NCI-H524 (cell line): ENCODE results near the gene WNT11.

Experiments
- DNase-seq, 2 experiments: peaks; one replicate each; lab custom pipeline; 2025; lab: John Stamatoyannopoulos, UW

The WNT11 gene

DNA sequence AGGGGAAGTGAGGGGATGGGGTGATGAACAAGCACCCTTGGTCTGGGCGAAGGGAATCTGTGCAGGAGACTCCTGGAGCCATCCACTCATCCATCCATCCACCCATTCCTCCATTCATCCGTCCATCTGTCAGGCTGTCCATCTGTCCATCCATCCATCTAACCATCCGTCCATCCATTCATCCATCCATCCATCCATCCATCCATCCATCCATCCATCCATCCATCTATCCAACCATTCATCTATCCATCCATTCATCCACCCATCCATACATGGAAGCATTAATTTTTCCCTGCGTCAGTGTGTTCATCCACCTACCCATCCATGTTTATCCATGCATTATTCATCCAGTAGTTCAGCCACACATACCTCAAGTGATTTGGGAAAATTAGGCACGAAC is 32.0 kb downstream of the WNT11 start:
- no peak for DNase-seq

DNA sequence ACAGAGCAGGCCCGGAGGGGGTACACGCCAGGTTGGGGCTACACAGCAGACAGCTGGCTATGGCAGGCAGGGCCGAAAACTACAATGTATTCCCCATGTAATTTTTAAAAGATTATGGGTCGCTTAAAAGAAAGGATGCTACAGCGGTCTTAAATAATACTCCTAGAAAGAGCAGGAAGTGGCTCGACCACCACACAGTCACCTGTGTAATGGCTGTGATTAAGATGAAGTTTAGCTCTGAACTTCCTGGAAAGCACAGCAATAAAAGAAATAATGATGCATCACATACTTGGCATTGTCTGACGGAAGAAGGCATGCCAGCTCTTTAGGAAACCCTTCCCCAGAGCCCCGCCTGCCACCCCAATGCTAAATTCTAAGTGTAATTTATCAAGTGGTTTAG is 32.6 kb downstream of the WNT11 start:
- no peak for DNase-seq

DNA sequence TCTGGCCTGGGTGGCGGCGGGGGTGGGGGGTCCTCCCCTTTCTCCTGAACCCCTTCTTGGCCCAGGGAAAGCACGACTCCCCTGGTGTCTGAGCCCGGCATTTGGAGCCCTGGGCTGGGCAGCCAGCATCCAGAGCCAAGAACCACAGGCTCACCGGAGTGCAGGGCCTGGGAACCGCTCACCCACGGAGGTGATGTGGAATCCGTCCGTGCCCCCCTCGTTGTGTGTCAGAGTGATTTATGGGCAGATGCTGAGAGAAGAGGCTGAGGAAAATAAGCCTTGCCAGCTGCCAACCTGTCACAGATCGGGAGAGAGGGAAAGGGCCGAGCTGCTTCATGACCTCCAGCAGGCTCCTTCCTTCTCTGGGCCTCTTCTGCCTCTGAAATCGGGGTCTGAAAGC is 33.7 kb downstream of the WNT11 start:
- DNase-seq: peak; percentile 75 to 92

DNA sequence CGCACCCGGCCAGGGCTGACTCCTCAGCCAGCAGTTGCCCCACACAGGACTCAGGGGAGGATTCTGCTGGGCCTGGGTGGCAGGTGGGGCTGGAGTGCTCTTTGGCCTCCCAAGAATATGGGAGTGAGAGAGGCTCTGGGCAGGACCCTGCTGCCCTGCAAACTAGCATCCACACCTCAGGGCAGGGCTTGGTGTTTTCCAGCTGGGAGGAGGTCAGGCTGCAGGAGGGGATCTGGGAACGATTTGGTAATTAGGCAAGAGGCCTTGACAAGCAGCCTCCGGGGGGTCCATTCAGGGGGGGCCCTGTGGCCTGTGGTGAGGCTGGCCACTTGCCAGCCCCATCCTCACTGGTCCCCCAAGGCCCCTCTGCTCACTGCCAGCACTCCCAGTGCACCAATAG is 35.8 kb downstream of the WNT11 start:
- DNase-seq: no peak

DNA sequence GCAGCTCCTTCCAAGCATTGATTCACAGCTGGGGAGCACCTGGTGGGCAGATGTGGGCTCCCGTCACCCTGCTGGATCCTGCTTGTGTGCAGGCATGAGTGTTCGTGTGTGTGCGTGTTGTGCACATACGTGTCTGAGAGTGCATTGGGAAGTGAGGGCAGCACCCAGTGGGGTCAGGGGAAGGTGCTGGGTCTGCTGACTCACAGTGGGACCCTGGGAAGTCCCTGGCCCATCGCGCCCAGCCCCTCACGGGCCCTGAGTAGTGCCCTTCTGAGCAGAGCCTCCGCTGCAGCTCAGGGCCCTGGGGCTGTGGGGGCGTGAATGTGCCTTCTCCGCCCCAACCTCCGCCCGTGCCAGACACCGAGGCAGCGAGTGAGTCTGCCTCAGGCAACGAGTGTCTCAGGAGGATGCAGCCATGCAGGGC is 36.8 kb downstream of the WNT11 start:
- no peak for DNase-seq

DNA sequence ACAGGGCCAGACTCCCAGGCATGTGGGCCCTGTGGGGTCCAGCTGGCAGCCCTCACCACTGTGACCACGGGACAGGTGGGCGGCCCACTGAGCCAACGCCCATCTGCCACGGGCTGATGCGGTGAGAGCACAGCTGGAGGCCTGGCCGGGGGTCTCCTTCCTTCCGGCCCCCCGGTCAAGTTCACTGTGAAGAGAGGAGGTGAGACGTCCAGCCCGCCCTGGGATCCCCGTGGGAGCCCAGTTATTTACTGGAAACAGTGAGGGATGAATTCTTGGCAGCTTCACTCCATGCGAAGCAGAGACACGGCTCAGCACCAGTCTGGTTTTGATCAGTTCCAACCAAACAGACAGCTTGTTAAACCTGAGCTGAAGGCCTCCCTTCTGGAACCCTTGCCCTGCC is 38.7 kb downstream of the WNT11 start:
- no peak for DNase-seq

DNA sequence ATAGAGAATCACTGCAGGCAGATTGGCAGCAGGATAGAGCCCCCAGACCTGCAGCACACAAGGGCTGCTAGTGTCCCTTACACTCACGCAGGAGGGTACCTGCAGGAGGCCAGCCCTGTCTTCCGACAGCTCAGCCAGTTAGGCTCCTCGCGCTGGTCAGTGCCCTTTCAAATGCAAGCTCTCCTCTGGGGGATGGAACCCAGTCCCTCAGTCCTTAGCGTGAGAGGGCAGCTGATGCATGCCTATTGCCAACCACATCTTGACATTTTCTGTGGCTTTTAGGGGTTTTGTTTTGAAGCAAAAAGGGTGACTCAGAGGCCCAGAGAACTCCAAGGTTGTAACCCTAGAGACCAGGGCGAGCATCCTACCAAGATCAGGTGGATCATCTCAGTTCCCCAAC is 40.0 kb downstream of the WNT11 start:
- DNase-seq: no peak

DNA sequence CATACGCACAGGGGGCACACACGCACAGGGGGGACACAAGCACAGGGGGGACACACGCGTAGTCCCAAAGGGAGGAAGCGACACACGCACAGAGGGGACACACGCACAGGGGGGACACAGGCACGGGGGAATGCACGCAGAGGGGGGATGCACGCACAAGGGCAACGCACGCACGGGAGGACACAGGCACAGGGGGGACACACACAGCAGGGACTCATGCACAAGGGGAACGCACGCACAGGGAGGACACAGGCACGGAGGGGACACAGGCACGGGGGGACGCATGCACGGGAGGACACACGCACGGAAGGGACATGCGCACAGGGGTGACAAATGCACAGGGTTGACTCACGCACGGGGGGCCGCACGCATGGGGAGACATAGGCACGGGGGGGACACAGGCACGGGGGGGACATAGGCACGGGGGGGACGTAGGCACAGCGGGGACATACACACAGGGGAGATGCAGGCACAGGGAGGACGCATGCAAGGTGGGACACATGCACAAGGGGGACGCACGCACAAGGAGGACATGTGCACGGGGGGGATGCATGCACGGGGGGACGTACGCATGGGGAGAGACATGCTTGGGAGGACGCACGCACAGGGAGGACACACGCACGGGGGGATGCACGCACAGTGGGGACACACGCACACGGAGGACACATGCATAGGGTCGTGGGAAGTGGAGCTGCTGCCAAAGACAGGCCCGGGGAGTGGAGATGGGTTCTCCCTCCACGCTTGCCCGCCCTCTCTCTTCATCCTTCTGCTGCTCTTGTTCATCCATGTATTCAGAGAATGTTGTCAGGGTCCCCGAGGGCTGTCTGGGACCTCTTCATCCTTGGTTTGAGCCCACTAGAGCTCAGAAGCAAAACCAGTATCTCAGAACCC is 41.2 kb downstream of the WNT11 start:
- DNase-seq: no peak

DNA sequence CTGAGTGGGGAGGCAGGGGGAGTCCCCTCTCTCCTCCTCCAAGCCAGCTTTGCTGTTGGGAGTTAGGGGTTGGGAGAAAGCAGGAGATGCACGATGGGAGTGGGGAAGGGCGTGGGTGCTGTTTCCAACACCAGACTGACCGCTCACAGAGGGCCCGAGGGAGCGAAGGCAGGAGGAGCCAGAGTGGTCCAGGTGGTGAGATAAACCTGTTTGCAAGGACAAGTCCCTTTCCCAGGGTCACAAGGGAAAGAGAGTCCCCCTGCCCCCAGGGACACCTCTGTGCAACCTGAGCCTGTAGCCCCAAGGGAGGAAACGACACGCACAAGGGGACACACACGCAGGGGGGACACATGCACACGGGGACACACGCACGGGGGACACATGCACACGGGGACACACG is 42.2 kb downstream of the WNT11 start:
- no peak for DNase-seq

DNA sequence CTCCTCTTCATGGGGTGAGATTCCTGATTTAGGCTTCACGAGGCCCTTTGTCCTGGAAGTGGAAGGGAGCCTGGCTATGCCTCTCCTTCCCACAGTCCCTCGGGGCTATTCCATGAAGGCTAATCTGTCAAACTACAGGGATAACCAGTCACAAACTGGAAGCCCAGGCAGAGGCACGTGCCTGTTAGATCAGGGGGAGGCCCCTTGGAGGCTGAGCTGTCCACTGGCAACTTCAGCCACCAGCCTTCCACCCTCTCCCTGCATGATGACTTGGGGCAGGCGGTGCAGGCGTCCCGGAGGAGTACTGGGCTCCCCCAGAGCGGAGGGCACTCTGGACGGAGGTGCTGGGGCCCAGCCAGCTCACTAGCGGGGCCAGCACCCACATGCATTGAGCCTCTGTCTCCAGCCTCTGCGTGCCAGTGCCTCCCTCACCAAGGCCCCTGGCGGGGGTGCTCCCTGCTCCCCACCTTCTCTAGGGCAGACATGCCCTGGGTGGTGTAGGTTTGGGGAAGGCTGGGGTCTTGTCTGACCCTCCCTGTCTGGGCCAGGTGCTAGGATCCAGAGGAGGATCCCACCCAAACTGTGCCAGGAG is 42.9 kb downstream of the WNT11 start:
- DNase-seq: no peak

DNA sequence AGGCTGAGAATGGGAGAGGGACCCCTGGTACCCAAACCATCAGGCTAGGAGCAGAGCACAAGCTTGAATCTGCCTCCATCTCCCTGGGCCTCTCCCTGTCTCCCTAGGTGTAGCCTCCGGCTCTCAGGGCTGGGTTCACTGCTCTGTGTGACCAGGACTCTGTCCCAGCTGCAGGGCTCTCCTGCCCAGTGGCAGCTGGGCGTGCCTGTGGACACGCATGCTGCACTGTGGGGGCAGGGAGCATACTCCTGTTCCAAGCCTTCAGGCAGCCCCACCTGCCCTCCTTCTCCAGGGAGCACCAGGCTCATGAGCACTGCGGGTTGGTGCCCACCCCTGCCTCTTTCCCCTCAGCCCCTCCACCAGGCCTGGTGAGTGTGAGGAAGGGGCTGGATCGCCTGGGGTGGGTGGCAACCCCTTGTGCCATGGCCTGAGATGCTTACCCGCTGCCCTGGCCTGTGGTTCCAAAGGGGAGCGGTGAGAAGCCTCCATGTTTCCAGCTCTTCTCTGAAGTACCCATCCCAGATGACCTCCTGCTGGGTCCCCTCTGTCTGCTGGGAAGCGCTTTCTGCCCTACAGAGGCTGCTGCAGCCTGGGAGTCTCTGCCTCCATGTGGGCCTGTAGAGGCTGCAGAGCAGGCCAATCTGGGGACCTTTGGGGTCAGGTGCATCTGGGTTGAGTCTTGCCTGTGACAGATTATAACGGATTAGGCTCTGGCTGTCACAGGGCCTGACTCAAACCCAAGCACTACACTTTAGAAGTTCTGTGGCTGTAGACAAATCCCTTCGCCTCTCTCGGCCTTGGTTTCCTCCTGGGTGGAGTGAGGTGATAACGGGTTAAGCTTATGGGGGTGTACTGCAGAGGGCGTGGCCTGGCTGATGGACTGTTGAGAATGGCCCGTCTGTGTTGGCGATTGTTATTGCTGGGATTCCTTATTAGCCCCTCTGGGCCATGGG is 43.7 kb downstream of the WNT11 start:
- DNase-seq: peak in 1 of 2 experiments; percentile 35

DNA sequence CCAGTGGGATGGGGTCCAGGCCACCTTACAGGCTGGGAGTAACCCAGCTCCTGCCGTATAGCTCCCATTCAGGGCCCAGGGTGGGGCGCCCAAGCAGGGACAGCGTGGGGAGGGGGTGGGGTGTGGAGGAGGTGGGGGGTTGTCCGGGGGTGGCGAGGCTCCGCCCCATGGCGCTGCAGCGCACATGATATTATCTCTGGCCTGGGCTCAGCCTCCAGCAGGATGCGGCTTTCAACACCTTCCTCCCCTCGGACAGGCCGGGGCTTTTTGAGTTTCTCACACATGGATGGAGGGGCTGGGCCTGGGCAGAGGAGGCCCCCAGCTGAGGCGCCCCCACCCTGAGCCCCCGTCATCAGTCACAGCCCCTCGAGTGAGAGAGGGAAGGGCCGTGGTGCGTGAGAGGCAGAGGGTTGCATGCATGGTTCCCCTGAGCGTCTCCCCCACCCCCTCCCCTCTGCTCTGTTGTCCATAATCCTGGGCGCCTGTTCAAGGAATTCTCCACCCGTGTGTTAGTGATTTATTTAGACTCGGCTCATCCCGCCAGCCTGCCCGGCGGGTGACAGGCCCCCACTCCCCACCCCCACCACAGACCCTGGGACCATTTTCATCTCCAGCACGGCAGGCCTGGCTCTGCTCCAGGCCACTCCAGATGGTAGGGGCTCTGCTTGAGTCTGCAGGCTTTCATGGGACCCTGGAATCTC is 44.9 kb downstream of the WNT11 start:
- peak; percentile 51 to 72 for DNase-seq

DNA sequence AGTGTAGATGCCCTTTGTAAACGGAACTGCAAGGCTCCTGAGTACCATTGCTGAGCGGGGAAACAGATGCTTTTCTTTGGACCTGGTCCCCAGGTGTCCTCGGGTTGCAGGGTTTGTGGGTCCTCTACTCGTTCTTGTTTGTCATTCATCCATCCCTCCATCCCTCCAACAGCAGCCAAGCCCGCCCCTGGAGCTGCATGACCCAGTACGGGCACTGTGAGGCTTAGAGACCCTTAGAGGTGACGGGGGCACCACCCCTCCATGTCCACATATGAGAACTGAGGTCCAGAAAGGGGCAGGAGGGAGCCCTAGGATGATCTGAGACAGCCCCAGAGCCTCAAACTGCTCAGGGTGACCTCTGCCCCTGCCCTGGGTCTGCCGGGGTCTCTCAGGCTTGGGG is 45.4 kb downstream of the WNT11 start:
- DNase-seq: no peak

DNA sequence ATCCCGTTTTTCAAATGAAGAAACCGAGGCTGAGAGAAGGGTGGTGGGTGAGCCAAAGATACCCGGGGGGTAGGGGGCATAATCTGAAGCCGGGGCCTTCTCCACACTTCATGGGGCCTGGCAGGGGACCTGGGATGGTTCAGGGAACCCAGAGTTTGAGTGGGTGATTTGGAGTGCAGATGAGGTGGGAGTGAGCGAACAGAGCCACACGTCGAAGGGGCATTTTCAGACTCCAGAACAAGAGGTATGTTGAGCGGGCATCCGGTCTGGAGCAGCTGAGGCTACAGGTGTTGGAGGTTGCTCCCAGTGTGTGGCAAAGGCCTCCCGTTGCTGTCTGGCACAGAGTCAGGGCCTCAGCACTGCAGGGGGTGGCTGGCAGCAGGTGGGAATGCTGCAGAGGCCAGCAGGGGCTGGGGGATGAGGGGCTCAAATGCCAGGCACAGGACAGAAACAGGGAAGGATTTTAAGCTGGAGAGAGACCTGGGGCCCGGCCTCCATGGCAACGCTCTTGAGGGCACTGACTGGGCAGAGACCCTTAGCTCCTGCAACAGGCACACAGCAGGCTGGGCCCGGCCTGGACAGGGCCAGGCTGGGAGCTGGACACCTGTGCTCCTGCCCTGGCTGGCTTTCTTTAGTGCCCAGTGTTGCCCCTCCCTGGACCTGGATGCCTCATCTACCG is 46.2 kb downstream of the WNT11 start:
- peak; percentile 66 to 67 for DNase-seq

DNA sequence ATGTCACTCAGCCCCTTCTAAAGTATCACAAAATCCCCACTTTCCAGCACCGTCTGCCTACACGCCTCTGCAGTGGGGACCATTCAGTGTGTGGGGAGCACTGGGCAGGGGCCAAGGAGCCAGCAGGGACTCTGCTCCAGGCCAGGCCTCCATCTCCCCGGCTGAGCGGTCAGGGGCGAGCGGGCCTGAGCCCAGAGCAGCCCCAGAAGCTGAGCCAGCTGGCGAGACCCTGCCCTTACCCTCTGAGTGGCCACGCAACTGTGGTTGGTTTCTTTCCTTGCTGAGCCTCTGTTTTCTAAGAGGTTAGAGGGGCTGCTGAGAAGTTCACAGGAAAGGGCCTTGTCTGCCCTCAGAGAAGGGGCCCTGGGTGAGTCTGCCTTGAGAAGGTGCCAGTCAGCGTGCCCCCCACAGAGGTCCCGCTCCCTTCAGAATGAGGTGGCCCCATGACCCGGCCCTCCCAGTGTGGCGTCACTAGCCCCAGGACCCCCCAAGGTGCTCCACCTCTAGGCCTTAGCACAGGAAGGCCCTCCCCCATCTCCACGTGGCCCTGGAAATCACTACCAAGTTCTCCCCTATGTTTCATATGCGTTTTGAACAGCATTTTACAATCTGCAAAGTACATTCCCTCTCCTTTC is 46.9 kb downstream of the WNT11 start:
- DNase-seq: no peak

DNA sequence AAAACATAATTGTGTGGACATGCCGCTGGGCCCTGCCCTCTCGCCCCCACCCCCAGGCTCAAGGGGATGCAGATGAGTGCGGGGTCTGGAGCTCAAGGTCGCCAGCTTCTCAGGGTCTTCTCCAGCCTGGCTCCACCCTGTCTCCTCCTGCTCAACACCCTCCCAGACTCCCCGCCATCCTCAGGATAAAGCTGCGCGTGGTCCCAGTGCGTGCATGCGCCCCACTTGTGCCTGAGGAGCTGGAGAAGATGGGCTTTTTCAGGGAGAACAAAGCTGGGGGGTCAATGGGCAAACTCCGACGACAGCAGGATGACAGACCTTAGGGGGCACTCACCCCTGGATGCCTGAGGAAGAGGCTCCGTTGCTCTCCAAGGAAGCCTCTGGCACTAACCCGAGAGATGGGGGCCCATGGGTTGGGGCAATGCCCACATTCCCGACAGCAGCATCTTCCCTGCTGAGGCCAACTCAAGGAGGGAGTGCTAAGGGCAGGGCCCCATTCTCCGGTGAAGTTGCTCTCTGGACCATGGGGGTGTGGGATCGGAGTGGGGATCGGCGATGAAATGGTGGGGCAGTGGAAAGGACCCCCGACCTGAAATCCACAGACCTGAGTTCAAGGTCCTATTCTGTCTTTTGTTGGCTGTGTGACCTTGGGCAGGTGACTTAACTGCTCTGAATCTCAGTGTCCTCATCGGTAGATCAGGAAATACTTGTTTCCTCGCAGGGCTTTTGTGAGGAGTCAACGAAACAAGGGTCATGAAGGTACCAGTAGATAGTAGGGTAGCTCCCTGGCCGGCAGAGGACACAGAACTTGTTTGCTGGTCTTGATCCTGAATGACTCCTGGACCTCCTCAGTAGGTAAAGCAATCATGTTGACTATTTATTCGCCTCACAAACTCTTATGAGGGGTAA is 47.7 kb downstream of the WNT11 start:
- DNase-seq: no peak

DNA sequence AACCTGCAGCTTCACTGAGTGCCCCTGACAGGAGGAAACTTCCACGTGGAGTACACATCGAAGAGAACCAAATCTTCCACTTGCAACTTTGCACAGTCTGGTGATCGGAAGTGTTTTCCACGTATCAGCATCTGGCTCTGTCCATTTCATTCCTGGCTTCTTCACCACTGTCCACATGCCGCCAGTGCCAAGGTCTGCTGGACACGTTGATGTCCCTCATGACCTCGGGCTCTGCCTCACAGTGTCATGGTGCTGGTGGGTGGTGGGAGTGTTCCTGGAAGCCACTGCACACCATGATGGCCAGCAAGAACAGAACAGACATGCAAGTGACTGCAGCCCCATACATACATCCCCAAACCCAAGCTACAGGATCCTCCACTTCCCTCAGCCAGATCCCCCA is 48.4 kb downstream of the WNT11 start:
- DNase-seq: no peak

DNA sequence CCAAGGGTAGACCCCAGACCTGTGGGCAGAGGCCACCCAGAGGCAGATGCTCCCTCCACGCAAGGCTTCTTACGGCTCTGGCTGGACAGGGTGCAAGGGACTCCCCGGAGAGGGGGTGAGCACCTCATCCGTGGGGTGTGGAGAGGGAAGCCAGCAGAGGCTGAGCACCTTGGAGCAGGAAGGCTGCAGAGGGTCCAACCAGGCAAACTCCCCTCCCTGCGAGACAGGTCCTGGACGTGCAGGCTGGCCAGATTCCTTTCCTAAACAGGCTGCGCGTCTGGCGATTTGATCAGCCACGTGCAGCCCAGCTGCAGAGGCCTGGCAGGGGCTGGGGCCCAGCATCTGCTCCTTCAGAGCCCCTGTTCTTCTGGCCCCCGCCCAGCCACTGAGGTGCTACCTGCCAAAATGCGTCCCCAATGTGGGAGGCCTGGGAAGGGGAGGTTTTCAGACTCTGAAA is 49.3 kb downstream of the WNT11 start:
- DNase-seq: peak in 1 of 2 experiments; percentile 33

DNA sequence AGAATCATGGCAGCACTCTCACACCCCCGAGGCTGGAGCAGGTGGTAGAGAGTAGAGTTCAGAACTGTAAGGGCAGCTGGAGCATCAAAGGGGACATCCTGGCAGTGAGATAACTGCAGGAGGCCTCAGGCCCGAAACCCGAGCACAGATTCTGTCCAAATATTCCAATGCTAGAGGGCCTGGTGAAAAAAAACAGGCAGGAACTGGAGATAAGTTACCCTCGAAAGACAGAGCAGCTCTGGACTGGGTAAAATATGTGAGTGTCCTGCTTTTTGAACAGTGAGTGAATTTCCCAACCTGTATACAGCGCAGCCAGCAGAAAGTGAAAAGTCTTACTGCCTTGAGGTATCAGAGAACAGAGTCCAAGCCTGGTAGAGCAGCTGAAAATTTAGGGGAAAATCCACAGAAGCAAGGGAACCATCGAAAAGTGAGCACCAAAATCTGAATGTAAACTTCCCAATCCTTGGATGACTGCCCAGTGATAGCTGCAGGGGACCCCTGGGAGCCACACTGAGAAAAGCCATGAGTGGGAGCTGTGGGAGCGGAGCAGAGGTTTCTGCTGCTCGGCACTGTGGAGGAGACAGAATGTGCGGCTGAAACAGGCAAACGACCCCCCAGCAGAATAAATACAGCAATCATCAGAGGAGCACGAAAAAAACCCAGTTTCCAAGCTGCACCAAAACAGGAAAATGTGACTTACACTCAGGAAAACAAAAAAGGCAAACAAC is 50.6 kb downstream of the WNT11 start:
- DNase-seq: no peak
